Chondrocyte (in vitro differentiated cells): ENCODE results near the gene TMEM123. TPM values are rescaled to one million over a fixed set of nuclear protein-coding genes. Genes with fewer than 3 reads are reported as not detected.
"Not testable (repeated sequence)": the region's sequence is repeated elsewhere in the genome, so short reads cannot be mapped to it uniquely, and the experiment has no call there.

ENCODE experiments used
- DNase-seq: peaks from one replicate; pipeline ENCODE4 v3.0.0; 2021; ENCODE audit warnings: mixed read lengths, low spot score
- H3K27ac Mint-ChIP-seq: one replicate; pipeline ENCODE4 v1.8.0; 2021; ENCODE audit warnings: mild to moderate bottlenecking, moderate library complexity, mixed read lengths; ENCODE audit not compliant: unreplicated experiment
- H3K27me3 Mint-ChIP-seq: 2 replicates; pipeline ENCODE4 v1.8.0; 2021; ENCODE audit warnings: low read depth, mixed read lengths
- H3K36me3 Mint-ChIP-seq: 2 replicates; pipeline ENCODE4 v1.8.0; 2021; ENCODE audit warnings: low read depth, mixed read lengths
- H3K4me1 Mint-ChIP-seq: 2 replicates; pipeline ENCODE4 v1.8.0; 2021; ENCODE audit warnings: low read depth, mild to moderate bottlenecking, mixed read lengths
- H3K4me3 Mint-ChIP-seq: one replicate; pipeline ENCODE4 v1.8.0; 2021; ENCODE audit warnings: mild to moderate bottlenecking, moderate library complexity, mixed read lengths; ENCODE audit not compliant: unreplicated experiment
- H3K9me3 Mint-ChIP-seq: 2 replicates; pipeline ENCODE4 v1.8.0; 2021; ENCODE audit warnings: low read depth, mixed read lengths
- CTCF ChIP-seq: fragments of 200-600 bp; sonication (generic); IDR thresholded peaks from 2 replicates; pipeline ENCODE4 v1.5.0; 2021; ENCODE audit warnings: antibody characterized with exemption, mild to moderate bottlenecking, moderate library complexity
- total RNA-seq: library from RNA; stranded (reverse); gene quantifications from 3 replicates; pipeline ENCODE4 v1.2.1, GENCODE V29; 2021

TMEM123 gene
- total RNA-seq, 1 donor from 2014 or later: 105 TPM

- no peak for TF ChIP-seq CTCF
- H3K4me1 Mint-ChIP-seq: peaks cover 64% of the 10 kb centered on the region
- peaks cover 4% of the 10 kb centered on the region for H3K9me3 Mint-ChIP-seq
- H3K36me3 Mint-ChIP-seq: peaks cover 4% of the 10 kb centered on the region
- peak overlapping the region; percentile 81 for H3K27ac Mint-ChIP-seq
- H3K27me3 Mint-ChIP-seq: no peaks in the 10 kb centered on the region
- DNase-seq: no peak
- no peak overlapping the region for H3K4me3 Mint-ChIP-seq
These were observed 6.0 kb downstream of the TMEM123 start for GRCh38 chr11:102446606-102447005.

DNA sequence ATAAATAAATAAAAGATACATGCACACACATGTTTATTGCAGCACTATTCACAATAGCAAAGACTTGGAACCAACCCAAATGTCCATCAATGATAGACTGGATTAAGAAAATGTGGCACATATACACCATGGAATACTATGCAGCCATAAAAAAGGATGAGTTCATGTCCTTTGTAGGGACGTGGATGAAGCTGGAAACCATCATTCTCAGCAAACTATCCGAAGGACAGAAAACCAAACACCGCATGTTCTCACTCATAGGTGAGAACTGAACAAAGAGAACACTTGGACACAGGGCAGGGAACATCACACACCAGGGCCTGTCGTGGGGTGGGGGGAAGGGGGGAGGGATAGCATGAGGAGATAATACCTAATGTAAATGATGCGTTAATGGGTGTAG, 7.9 kb downstream of the TMEM123 start:
- not testable (repeated sequence) for H3K27ac Mint-ChIP-seq, H3K4me3 Mint-ChIP-seq, H3K36me3 Mint-ChIP-seq, H3K27me3 Mint-ChIP-seq, DNase-seq, H3K9me3 Mint-ChIP-seq
- peaks cover 47% of the 10 kb centered on the region for H3K4me1 Mint-ChIP-seq

DNA sequence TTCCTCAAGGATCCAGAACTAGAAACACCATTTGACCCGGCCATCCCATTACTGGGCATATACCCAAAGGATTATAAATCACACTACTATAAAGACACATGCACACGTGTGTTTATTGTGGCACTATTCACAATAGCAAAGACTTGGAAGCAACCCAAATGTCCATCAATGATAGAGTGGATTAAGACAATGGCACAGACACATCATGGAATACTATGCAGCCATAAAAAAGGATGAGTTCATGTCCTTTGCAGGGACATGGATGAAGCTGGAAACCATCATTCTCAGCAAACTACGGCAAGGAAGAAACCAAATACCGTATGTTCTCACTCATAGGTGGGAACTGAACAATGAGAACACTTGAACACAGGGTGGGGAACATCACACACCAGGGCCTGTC, 8.4 kb downstream of the TMEM123 start:
- not testable (repeated sequence) for H3K27me3 Mint-ChIP-seq, H3K4me3 Mint-ChIP-seq

GRCh38 chr11:102439063-102439363, 13.6 kb downstream of the TMEM123 start:
- not testable (repeated sequence) for H3K27me3 Mint-ChIP-seq, H3K9me3 Mint-ChIP-seq, H3K36me3 Mint-ChIP-seq, DNase-seq
- H3K4me3 Mint-ChIP-seq: peak overlapping the region; percentile 25
- H3K4me1 Mint-ChIP-seq: peaks cover 34% of the 10 kb centered on the region
- H3K27ac Mint-ChIP-seq: peak overlapping the region; percentile 17

More for the DNA sequence above, 8.4 kb downstream of the TMEM123 start:
- H3K9me3 Mint-ChIP-seq, H3K27ac Mint-ChIP-seq, H3K36me3 Mint-ChIP-seq, DNase-seq: not testable (repeated sequence)
- peaks cover 45% of the 10 kb centered on the region for H3K4me1 Mint-ChIP-seq

- DNase-seq: no peak
- Mint-ChIP-seq H3K27me3 (no peaks in the 10 kb centered on the region), H3K9me3 (no peaks in the 10 kb centered on the region), H3K4me1 (peaks cover 34% of the 10 kb centered on the region), H3K36me3 (peaks cover 2% of the 10 kb centered on the region), H3K4me3 (peak overlapping the region; percentile 25), H3K27ac (peak overlapping the region; percentile 32)
- no peak for TF ChIP-seq CTCF
These were observed 14.1 kb downstream of the TMEM123 start for GRCh38 chr11:102438311-102439062.

DNA sequence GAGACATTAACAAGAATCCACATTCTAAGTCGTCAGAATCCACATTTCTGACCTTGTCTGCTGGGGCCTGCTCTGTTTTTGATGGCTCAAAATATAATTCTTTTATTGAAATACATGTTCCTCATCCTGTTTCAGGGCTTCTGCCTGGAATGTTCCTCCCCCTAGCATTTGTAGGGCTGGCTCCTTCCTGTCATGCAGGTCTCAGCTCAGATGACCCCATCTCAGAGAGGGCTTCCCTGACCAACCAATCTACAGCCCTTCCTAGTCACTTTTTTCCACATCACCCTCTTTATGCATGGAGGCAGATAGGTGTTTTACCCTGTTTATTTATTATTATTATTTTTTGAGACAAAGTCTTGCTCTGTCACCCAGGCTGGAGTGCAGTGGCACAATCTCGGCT, 14.8 kb downstream of the TMEM123 start:
- no peak for DNase-seq
- peaks cover 34% of the 10 kb centered on the region for H3K4me1 Mint-ChIP-seq
- peak overlapping the region; percentile 86 for H3K27ac Mint-ChIP-seq
- no peak for TF ChIP-seq CTCF
- no peaks in the 10 kb centered on the region for H3K9me3 Mint-ChIP-seq
- H3K4me3 Mint-ChIP-seq: no peak overlapping the region
- H3K27me3 Mint-ChIP-seq: no peaks in the 10 kb centered on the region
- H3K36me3 Mint-ChIP-seq: peaks cover 2% of the 10 kb centered on the region

DNA sequence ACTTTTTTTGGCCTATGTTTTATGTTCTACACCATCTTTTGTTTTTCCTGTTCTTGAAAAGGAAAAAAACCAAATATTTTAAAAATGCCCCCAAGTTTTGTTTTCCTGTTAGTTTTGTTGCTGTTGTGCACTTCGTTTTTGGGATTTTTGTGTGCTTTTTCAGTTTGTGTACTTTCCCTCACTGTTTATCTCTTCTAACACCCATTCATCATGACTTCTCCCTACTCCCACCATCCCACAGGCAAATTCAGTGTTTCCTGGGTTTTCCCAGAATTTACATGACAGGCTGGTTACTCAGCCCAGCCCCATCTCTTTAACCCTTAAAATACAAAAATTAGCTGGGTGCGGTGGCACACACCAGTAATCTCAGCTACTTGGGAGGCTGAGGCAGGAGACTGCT, 15.6 kb downstream of the TMEM123 start:
- Mint-ChIP-seq H3K36me3 (peaks cover 6% of the 10 kb centered on the region), H3K4me1 (peaks cover 34% of the 10 kb centered on the region), H3K27ac (peak overlapping the region; percentile 65), H3K4me3 (no peak overlapping the region), H3K9me3 (peaks cover 4% of the 10 kb centered on the region), H3K27me3 (no peaks in the 10 kb centered on the region)
- no peak for DNase-seq
- no peak for TF ChIP-seq CTCF
